CD4-positive, alpha-beta T cell (primary cell): Measurements from ENCODE around the gene ZFP57. TPM values are rescaled to one million over a fixed set of nuclear protein-coding genes. Genes with fewer than 3 reads are reported as not detected.

ENCODE experiments used
- ATAC-seq: fragments of 200-7000 bp; cut with Tn5 transposase; one replicate; pipeline ENCODE4 v1.10.0; 2022; ENCODE audit warnings: mild to moderate bottlenecking; ENCODE audit not compliant: poor library complexity
- CTCF ChIA-PET: fragments of 350-600 bp; sonication (Branson Sonifier 250); formaldehyde crosslinking; loops from one replicate; lab custom pipeline; 2021; ENCODE audit warnings: antibody characterized with exemption, inconsistent platforms; lab: Charles Lee
- POLR2A ChIA-PET: fragments of 350-600 bp; sonication (Branson Sonifier 250); formaldehyde crosslinking; loops from one replicate; lab custom pipeline; 2021; ENCODE audit warnings: antibody characterized with exemption, inconsistent platforms; lab: Charles Lee
- DNase-seq, 14 experiments: peaks; one replicate each; pipeline ENCODE4 v3.0.0-alpha.2; 2013 to 2020; ENCODE audit warnings: mixed read lengths in 2 of 14
- H3K27ac ChIP-seq, 2 donors: one replicate each; pipeline versions ENCODE4 v1.5.1 to v1.7.0; 2013; ENCODE audit warnings: low read length in 2 of 2, low read depth in 1 of 2, mild to moderate bottlenecking in 1 of 2
- H3K27me3 ChIP-seq, 2 experiments: 1 replicate in 1 of 2; 2 replicates in 1 of 2; pipeline versions ENCODE4 v1.6.1 to v1.7.0; 2013; ENCODE audit warnings: low read length in 2 of 2, control low read depth in 1 of 2, mild to moderate bottlenecking in 1 of 2, moderate library complexity in 1 of 2; ENCODE audit not compliant: insufficient read depth in 2 of 2, control insufficient read depth in 1 of 2
- H3K36me3 ChIP-seq: one replicate; pipeline ENCODE4 v1.6.1; 2013; ENCODE audit warnings: low read length, control low read depth; ENCODE audit not compliant: insufficient read depth
- H3K4me1 ChIP-seq: one replicate; pipeline ENCODE4 v1.6.1; 2013; ENCODE audit warnings: low read length, control low read depth; ENCODE audit not compliant: insufficient read depth
- H3K4me3 ChIP-seq: one replicate; pipeline ENCODE4 v1.5.1; 2013; ENCODE audit warnings: mild to moderate bottlenecking, low read length, moderate library complexity
- H3K9me3 ChIP-seq, 2 experiments: 1 replicate in 1 of 2; 2 replicates in 1 of 2; pipeline versions ENCODE4 v1.6.1 to v1.7.0; 2013; ENCODE audit warnings: low read length in 2 of 2, mild to moderate bottlenecking in 2 of 2, control low read depth in 1 of 2, moderate library complexity in 1 of 2; ENCODE audit not compliant: control insufficient read depth in 1 of 2, insufficient read depth in 1 of 2
- H3K27ac Mint-ChIP-seq: one replicate; pipeline ENCODE4 v1.8.0; 2020; ENCODE audit warnings: mixed read lengths
- H3K27me3 Mint-ChIP-seq: one replicate; pipeline ENCODE4 v1.8.0; 2021; ENCODE audit warnings: mixed read lengths
- H3K36me3 Mint-ChIP-seq: one replicate; pipeline ENCODE4 v1.8.0; 2021; ENCODE audit warnings: low read depth, mixed read lengths
- H3K4me1 Mint-ChIP-seq: one replicate; pipeline ENCODE4 v1.8.0; 2021; ENCODE audit warnings: low read depth, mixed read lengths
- H3K4me3 Mint-ChIP-seq: one replicate; pipeline ENCODE4 v1.8.0; 2020; ENCODE audit warnings: mild to moderate bottlenecking, mixed read lengths
- H3K9me3 Mint-ChIP-seq: one replicate; pipeline ENCODE4 v1.8.0; 2020; ENCODE audit warnings: mixed read lengths
- CTCF ChIP-seq: fragments of 200-600 bp; IDR thresholded peaks from one replicate; pipeline ENCODE4 v1.8.0; 2022; ENCODE audit warnings: antibody characterized with exemption, mild to moderate bottlenecking
- intact Hi-C, 2 experiments: fragments of 100-400 bp; cut with DNase I in 1 of 2; cut with micrococcal nuclease in 1 of 2; formaldehyde crosslinking; loops; one replicate each; pipeline versions ENCODE4 v1.15.1 to v1.9.0; 2023 to 2025; cut with DNase I, micrococcal nuclease
- total RNA-seq, 174 experiments: library from RNA in 2 of 174; stranded (reverse) in 2 of 174; gene quantifications; one replicate each; pipeline ENCODE4 v1.2.3 and lab custom pipeline; 2021 to 2026

The ZFP57 gene
- total RNA-seq, 2 experiments from 2014 or later: not detected

- H3K4me1 Mint-ChIP-seq: no peaks in the 10 kb centered on the region
- CTCF ChIA-PET: interaction anchor here (0.8 to 1.5 kb wide), 2 partner anchors 23 to 43 kb away, joined by 3 to 4 read pairs; no protein-coding TSS in a partner anchor
- Histone ChIP-seq H3K9me3 (peaks cover 0 to 18% of the 10 kb centered on the region in 2 experiments), H3K27me3 (peaks cover 3 to 4% of the 10 kb centered on the region in 2 experiments), H3K36me3 (no peaks in the 10 kb centered on the region), H3K27ac (no peak overlapping the region), H3K4me1 (no peaks in the 10 kb centered on the region), H3K4me3 (no peak overlapping the region)
- DNase-seq (no peak), ATAC-seq (no peak)
- H3K36me3 Mint-ChIP-seq: no peaks in the 10 kb centered on the region
- no peak overlapping the region for H3K27ac Mint-ChIP-seq
- H3K4me3 Mint-ChIP-seq: no peak overlapping the region
- TF ChIP-seq CTCF: no peak
- peaks cover 17% of the 10 kb centered on the region for H3K27me3 Mint-ChIP-seq
- intact Hi-C loops: no loop called here
- POLR2A ChIA-PET: interaction anchor here (1.1 kb wide), 1 partner anchor 12 kb away, joined by 3 read pairs; no protein-coding TSS in a partner anchor
- peaks cover 2% of the 10 kb centered on the region for H3K9me3 Mint-ChIP-seq
Observed at GRCh38 chr6:29696147-29697125, 15.5 kb upstream of the ZFP57 start.

GRCh38 chr6:29694637-29695036, 13.7 kb upstream of the ZFP57 start:
- TF ChIP-seq CTCF: no peak
- Histone ChIP-seq H3K27ac (no peak overlapping the region), H3K4me3 (no peak overlapping the region), H3K36me3 (no peaks in the 10 kb centered on the region), H3K27me3 (peaks cover 0 to 3% of the 10 kb centered on the region in 2 experiments), H3K9me3 (peaks cover 0 to 18% of the 10 kb centered on the region in 2 experiments), H3K4me1 (no peaks in the 10 kb centered on the region)
- peaks cover 7% of the 10 kb centered on the region for H3K27me3 Mint-ChIP-seq
- POLR2A ChIA-PET: no interaction called here
- no peaks in the 10 kb centered on the region for H3K4me1 Mint-ChIP-seq
- H3K36me3 Mint-ChIP-seq: no peaks in the 10 kb centered on the region
- intact Hi-C loops: no loop called here
- ATAC-seq (no peak), DNase-seq (no peak)
- CTCF ChIA-PET: interaction anchor here (0.8 kb wide), 1 partner anchor 19 kb away, joined by 3 read pairs; no protein-coding TSS in a partner anchor
- peaks cover 2% of the 10 kb centered on the region for H3K9me3 Mint-ChIP-seq
- H3K4me3 Mint-ChIP-seq: no peak overlapping the region
- H3K27ac Mint-ChIP-seq: no peak overlapping the region

- Histone ChIP-seq H3K9me3 (no peaks in the 10 kb centered on the region), H3K4me3 (no peak overlapping the region), H3K27me3 (peaks cover 0 to 2% of the 10 kb centered on the region in 2 experiments), H3K27ac (no peak overlapping the region), H3K36me3 (no peaks in the 10 kb centered on the region), H3K4me1 (peaks cover under 1% of the 10 kb centered on the region)
- Mint-ChIP-seq H3K36me3 (no peaks in the 10 kb centered on the region), H3K4me3 (no peak overlapping the region), H3K4me1 (peaks cover 4% of the 10 kb centered on the region), H3K27me3 (peaks cover 4% of the 10 kb centered on the region), H3K9me3 (no peaks in the 10 kb centered on the region), H3K27ac (no peak overlapping the region)
- intact Hi-C loops: no loop called here
- TF ChIP-seq CTCF: no peak
- ATAC-seq: no peak
- ChIA-PET CTCF (interaction anchor here (1.2 kb wide), 1 partner anchor 36 kb away, joined by 3 read pairs; no protein-coding TSS in a partner anchor), POLR2A (no interaction called here)
- DNase-seq: no peak
Observed at GRCh38 chr6:29685718-29686326, 4.9 kb upstream of the ZFP57 start.
